HEK293 (cell line): ENCODE measurements around the gene MVB12B.

Experiments
- MYNN ChIP-seq: fragments of 450-650 bp; formaldehyde crosslinking; IDR thresholded peaks from 2 replicates; pipeline ENCODE4 v1.5.1; 2016; ENCODE audit warnings: missing biosample characterization, missing genetic modification characterization, borderline replicate concordance
- REST ChIP-seq: fragments of 450-650 bp; formaldehyde crosslinking; IDR thresholded peaks from 2 replicates; pipeline ENCODE4 v1.5.1; 2016; ENCODE audit warnings: missing biosample characterization, missing genetic modification characterization
- ZBTB21 ChIP-seq: fragments of 450-650 bp; formaldehyde crosslinking; IDR thresholded peaks from 2 replicates; pipeline ENCODE4 v1.5.1; 2017; ENCODE audit warnings: missing biosample characterization, missing genetic modification characterization
- ZNF2 ChIP-seq: fragments of 450-650 bp; formaldehyde crosslinking; IDR thresholded peaks from 2 replicates; pipeline ENCODE4 v1.5.1; 2016; ENCODE audit warnings: missing biosample characterization, missing genetic modification characterization
- ZNF350 ChIP-seq: fragments of 450-650 bp; formaldehyde crosslinking; IDR thresholded peaks from 2 replicates; pipeline ENCODE4 v1.5.0; 2017; ENCODE audit warnings: missing biosample characterization, mild to moderate bottlenecking, missing genetic modification characterization
- ZNF600 ChIP-seq: fragments of 450-650 bp; formaldehyde crosslinking; IDR thresholded peaks from 2 replicates; pipeline ENCODE4 v1.5.1; 2016; ENCODE audit warnings: missing biosample characterization, missing genetic modification characterization
- ZNF776 ChIP-seq: fragments of 450-650 bp; formaldehyde crosslinking; IDR thresholded peaks from 2 replicates; pipeline ENCODE4 v1.5.0; 2017; ENCODE audit warnings: missing biosample characterization, missing genetic modification characterization, borderline replicate concordance
- TF ChIP-seq, protein P1 (sequence below): fragments of 450-650 bp; formaldehyde crosslinking; IDR thresholded peaks from 2 replicates; pipeline ENCODE4 v1.5.1; 2016; ENCODE audit warnings: missing biosample characterization, missing genetic modification characterization

DNA sequence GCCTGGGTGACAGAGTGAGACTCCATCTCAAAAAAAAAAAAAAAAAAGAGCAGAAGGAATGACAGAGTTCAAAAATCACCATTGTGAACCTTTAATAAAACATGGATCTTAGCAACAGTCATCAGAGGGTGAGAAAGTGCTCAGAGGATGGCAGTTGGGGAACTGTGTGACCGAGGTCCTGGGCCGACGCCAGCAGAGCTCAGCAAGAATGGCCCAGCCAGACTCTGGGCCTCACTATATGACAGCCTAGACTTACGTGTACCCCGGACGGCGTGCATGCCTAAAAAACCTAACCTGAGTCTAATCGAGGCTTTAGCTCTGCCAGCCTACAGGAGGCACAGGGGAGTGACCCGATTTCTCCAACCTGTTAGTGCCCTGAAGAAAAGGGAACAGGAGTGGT, 64.3 kb downstream of the MVB12B start:
- TF ChIP-seq ZNF600 (tag by site-specific recombination): no peak
- TF ChIP-seq, protein P1, sequence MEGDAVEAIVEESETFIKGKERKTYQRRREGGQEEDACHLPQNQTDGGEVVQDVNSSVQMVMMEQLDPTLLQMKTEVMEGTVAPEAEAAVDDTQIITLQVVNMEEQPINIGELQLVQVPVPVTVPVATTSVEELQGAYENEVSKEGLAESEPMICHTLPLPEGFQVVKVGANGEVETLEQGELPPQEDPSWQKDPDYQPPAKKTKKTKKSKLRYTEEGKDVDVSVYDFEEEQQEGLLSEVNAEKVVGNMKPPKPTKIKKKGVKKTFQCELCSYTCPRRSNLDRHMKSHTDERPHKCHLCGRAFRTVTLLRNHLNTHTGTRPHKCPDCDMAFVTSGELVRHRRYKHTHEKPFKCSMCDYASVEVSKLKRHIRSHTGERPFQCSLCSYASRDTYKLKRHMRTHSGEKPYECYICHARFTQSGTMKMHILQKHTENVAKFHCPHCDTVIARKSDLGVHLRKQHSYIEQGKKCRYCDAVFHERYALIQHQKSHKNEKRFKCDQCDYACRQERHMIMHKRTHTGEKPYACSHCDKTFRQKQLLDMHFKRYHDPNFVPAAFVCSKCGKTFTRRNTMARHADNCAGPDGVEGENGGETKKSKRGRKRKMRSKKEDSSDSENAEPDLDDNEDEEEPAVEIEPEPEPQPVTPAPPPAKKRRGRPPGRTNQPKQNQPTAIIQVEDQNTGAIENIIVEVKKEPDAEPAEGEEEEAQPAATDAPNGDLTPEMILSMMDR: no peak
- no peak for TF ChIP-seq ZNF776 (tag by site-specific recombination)
- no peak for TF ChIP-seq ZNF350 (tag by site-specific recombination)
- no peak for TF ChIP-seq ZBTB21
- no peak for TF ChIP-seq ZNF2 (tag by site-specific recombination)
- no peak for TF ChIP-seq REST (tag by site-specific recombination)
- no peak for TF ChIP-seq MYNN (tag by site-specific recombination)
